Stomach (tissue), 4 donors: ENCODE results near the gene RPRD1A.

Experiments used
- CTCF ChIP-seq, 7 experiments: fragments of 450-650 bp in 4 of 7; fragments of 200-600 bp in 3 of 7; sonication (generic) in 3 of 7; IDR thresholded peaks; one replicate each; pipeline ENCODE4 v1.5.1; 2016 to 2019; ENCODE audit warnings: antibody characterized with exemption in 7 of 7, control low read depth in 2 of 7, mild to moderate bottlenecking in 1 of 7
- EP300 ChIP-seq: sonication (generic); formaldehyde crosslinking; IDR thresholded peaks from one replicate; pipeline ENCODE4 v1.6.1; 2017; ENCODE audit warnings: antibody characterized with exemption
- POLR2A ChIP-seq, 4 donors: fragments of 450-650 bp; IDR thresholded peaks; one replicate each; pipeline ENCODE4 v1.6.1; 2016; ENCODE audit warnings: antibody characterized with exemption in 4 of 4, control low read depth in 2 of 4, mild to moderate bottlenecking in 1 of 4, moderate library complexity in 1 of 4

DNA sequence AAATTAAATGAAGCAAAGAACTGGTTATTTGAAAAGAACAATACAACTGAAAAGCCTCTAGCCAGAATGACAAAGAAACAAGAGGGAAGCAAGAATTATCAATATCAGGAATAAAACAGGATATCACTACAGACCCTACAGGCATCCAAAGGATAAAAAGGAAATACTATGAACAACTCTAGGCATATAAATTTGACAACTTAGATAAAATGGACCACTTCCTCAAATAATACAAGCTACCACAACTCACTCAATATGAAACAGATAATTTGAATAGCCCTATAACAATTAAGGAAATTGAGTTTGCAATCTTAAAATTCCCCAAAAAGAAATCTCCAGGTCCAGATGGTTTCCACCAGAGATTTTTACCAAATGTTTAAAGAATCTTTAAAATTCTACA is 19.8 kb downstream of the RPRD1A start:
- TF ChIP-seq CTCF (IDR thresholded peaks at IDR 0.05) (no peak), POLR2A (IDR thresholded peaks at IDR 0.05) (no peak), EP300 (no peak)
